PFSK-1 (cell line): Measurements from ENCODE around the gene WAS.

ENCODE experiments used
- FOXP2 ChIP-seq: optimal IDR thresholded peaks from 2 replicates; pipeline ENCODE3; 2011; ENCODE audit warnings: borderline replicate concordance, control low read depth, inconsistent platforms; ENCODE audit not compliant: insufficient read depth; ENCODE audit errors: extremely low read length, extremely low read depth
- POLR2AphosphoS5 ChIP-seq: IDR thresholded peaks from 2 replicates; pipeline ENCODE4 v1.6.1; 2012; ENCODE audit warnings: low read depth, mild to moderate bottlenecking, control low read depth, low read length, moderate library complexity
- SIN3A ChIP-seq: IDR thresholded peaks from 2 replicates; pipeline ENCODE4 v1.6.1; 2012; ENCODE audit warnings: mild to moderate bottlenecking, low read length, moderate library complexity, borderline replicate concordance; ENCODE audit not compliant: insufficient read depth
- TAF1 ChIP-seq: IDR thresholded peaks from 2 replicates; pipeline ENCODE4 v1.6.1; 2012; ENCODE audit warnings: low read length, control low read depth, borderline replicate concordance; ENCODE audit not compliant: insufficient read depth
- TF ChIP-seq, protein P1 (sequence below), 2 experiments: IDR thresholded peaks; 2 replicates each; pipeline versions ENCODE4 v1.6.1 to v1.8.0; 2011 to 2012; ENCODE audit warnings: low read depth in 2 of 2, low read length in 2 of 2, control low read depth in 1 of 2, inconsistent platforms in 1 of 2, mild to moderate bottlenecking in 1 of 2, moderate library complexity in 1 of 2; ENCODE audit not compliant: insufficient read depth in 1 of 2

The WAS gene

DNA sequence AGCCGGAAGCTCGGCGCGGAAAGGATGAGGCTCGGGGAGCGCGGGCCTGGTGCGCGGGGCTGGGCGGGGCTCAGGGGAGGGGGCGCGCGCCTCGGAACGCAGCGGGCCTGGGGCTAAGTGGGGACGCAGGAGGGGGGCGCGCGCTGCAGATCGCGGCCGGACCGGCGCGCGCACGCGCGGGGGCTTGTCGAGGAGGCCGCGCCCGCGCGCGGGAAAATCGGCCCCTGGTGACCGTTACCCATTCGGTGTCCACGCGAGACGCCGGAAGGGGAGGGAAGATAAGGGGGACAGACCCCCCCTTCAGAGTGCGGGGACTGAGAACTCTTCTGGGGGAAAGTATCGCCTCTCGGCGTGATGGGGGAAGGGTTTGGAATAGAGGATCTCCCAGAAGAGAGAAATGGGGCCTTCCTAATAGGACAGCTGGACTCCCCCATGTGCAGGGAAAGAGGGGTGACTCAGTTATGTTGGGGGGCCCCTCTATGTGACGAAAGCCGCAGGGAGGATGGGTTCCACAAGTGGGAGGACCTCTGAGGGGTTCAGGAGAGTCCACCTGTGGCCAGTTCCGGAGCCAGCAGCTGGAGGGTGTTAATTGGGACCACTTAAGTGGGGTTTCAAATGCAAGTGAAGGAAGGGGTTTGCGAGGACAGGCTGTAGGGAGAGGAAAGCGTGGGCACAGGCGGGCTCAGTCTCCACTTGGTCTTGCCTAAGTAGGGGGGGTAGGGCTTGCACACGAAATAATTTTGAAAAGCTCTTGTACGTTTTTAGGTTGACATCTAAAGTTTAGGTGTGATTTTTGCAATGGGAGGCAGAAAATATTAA lies 13.5 kb downstream of the WAS start:
- TF ChIP-seq TAF1 (0 out of 2 replicates have a peak, but pooled peaks have one; percentile 5), POLR2AphosphoS5 (no peak)

DNA sequence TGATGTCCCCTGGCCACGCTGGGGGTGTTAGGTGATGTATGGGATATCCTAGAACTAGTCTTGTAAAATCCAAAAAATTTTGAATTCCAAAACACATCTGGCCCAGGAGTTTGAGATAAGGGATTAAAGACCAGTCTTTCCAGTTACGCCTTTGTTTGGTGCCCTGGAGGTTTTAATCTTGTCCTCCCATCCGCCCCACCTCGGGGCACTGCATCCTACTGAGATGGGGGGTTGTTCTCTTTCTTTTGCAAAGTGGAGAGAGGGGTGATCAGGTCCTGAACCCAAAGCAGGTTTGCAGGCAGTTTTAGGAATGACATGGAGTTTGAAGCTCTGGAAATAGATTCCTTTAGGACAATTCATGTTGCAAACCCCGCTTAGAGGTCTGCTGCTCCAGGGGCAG lies 14.7 kb downstream of the WAS start:
- TF ChIP-seq TAF1, result no peak
- no peak for TF ChIP-seq POLR2AphosphoS5
- TF ChIP-seq FOXP2, result no peak
- TF ChIP-seq, protein P1, sequence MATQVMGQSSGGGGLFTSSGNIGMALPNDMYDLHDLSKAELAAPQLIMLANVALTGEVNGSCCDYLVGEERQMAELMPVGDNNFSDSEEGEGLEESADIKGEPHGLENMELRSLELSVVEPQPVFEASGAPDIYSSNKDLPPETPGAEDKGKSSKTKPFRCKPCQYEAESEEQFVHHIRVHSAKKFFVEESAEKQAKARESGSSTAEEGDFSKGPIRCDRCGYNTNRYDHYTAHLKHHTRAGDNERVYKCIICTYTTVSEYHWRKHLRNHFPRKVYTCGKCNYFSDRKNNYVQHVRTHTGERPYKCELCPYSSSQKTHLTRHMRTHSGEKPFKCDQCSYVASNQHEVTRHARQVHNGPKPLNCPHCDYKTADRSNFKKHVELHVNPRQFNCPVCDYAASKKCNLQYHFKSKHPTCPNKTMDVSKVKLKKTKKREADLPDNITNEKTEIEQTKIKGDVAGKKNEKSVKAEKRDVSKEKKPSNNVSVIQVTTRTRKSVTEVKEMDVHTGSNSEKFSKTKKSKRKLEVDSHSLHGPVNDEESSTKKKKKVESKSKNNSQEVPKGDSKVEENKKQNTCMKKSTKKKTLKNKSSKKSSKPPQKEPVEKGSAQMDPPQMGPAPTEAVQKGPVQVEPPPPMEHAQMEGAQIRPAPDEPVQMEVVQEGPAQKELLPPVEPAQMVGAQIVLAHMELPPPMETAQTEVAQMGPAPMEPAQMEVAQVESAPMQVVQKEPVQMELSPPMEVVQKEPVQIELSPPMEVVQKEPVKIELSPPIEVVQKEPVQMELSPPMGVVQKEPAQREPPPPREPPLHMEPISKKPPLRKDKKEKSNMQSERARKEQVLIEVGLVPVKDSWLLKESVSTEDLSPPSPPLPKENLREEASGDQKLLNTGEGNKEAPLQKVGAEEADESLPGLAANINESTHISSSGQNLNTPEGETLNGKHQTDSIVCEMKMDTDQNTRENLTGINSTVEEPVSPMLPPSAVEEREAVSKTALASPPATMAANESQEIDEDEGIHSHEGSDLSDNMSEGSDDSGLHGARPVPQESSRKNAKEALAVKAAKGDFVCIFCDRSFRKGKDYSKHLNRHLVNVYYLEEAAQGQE (IDR thresholded peaks at IDR 0.05; ENCODE audit: insufficient read depth in 1 of 2, low read depth in 2 of 2, low read length in 2 of 2), result no peak
- TF ChIP-seq SIN3A, result no peak

DNA sequence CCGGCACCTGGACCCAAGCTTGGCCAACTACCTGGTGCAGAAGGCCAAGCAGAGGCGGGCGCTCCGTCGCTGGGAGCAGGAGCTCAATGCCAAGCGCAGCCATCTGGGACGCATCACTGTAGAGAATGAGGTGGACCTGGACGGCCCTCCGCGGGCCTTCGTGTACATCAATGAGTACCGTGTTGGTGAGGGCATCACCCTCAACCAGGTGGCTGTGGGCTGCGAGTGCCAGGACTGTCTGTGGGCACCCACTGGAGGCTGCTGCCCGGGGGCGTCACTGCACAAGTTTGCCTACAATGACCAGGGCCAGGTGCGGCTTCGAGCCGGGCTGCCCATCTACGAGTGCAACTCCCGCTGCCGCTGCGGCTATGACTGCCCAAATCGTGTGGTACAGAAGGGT lies 16.6 kb downstream of the WAS start:
- TF ChIP-seq, protein P1 (IDR thresholded peaks at IDR 0.05; ENCODE audit: insufficient read depth in 1 of 2, low read depth in 2 of 2, low read length in 2 of 2), result no peak
- TF ChIP-seq FOXP2 (no peak), SIN3A (no peak), POLR2AphosphoS5 (no peak), TAF1 (no peak)

DNA sequence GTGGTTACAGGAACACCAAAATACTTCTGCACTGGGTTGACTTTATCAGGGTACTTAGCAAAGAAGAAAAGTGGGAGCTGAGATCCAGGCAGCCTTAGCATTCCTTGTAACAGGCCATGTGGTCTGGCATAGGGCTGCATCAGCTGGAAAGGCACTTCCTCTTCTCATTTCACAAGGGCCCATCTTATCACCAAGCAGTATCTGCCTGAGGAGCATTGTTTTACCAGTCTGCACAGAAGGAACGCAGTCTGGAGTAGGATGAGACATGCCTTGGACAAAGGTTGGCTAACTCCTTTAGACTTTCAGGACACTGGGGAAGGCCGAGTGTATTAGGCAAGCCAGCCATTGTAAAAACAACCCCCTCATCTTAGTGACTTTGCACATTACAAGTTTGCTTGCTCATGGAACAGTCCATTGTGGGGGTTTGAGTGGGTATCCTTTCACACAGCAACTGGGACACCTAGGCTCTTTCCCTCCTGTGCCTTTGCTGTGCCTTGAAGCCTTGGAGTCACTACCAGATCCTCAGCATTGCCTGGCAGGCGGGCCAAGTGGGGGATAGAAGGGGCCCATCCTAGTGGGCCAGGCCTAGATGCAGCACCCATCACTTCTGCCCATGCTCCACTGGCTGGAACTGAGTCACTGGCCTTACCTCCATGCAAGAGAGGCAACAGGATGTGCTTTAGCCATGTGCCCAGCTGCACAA lies 17.5 kb downstream of the WAS start:
- TF ChIP-seq, protein P1 (IDR thresholded peaks at IDR 0.05; ENCODE audit: insufficient read depth in 1 of 2, low read depth in 2 of 2, low read length in 2 of 2), result no peak
- TF ChIP-seq FOXP2 (no peak), SIN3A (no peak), POLR2AphosphoS5 (no peak), TAF1 (no peak)

DNA sequence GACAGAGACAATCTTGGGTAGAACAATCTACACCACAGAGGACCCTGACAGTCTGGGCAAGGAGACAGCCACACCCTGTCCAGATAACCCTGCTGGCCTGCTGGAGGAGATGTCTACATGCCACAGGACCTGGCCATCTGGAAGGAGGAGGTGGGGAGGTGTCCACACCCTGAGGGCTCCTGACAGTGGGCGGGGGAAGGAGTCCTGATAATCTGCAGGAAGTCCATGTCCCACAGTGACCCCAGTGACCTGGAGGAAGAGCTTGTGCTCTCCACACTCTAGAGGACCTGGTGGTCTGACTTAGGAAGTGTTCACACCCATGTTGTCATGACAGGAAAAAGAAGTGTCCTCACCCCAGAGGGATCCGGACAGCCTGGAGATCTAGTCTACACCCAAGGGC lies 18.4 kb downstream of the WAS start:
- TF ChIP-seq TAF1 (no peak), POLR2AphosphoS5 (no peak), SIN3A (no peak), FOXP2 (no peak)
- TF ChIP-seq, protein P1 (IDR thresholded peaks at IDR 0.05; ENCODE audit: insufficient read depth in 1 of 2, low read depth in 2 of 2, low read length in 2 of 2), result no peak
